ENCODE measurements around the gene PALLD.

PALLD gene

DNA sequence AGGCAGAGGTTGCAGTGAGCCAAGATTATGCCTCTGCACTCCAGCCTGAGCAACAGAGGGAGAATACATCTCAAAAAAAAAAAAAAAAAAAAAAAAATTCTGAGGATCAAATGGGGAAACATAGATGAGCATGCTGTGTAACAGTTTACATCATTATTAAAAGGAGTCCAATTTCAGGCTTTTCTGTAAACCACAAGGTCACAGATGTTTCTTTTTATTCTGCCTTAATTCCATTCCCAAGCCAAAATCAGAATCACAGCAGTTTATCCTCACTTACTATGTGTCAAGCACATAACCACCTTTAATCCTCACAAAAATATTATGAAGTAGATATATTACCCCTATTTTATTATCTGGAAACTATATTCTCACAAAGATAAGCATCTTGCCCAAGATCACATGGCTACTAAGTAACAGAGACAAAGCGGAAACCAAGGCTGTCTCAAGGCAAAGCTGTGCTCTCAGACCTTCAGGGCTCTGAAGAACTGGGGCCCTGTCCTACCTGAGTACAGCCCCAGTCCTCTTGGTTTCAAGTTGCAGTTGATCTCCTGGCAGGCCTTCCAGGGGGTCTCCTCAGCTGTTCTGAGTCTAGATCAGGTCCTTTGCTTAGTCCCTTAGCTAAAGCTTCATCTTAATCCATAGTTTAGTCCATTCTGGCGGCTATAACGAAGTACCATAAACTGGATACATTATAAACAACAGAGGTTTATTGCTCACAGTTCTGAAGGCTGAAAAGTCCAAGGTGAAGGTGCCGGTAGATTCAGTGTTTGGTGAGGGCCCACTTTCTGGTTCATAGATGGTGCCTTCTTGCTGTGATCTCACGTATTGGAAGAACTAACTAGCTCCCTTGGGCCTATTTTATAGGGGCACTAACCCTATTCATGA lies 141.3 kb downstream of the PALLD start:
- Histone ChIP-seq H3K4me1 (ENCODE audit: low read length) (no peaks in the 10 kb centered on the region), H3K36me3 (replicated peaks; ENCODE audit: insufficient read depth, low read length) (no peaks in the 10 kb centered on the region), H3K9ac (ENCODE audit: low read length) (no peak overlapping the region), H3F3A (ENCODE audit: insufficient read depth, low read length) (no peaks in the 10 kb centered on the region), H4K20me1 (ENCODE audit: insufficient read depth, low read length) (no peaks in the 10 kb centered on the region), H3K4me2 (ENCODE audit: low read depth, low read length) (no peak overlapping the region), H3K9me3 (replicated peaks; ENCODE audit: insufficient read depth, low read length) (no peaks in the 10 kb centered on the region), H3K27ac (ENCODE audit: low read length) (no peak overlapping the region), H3K79me2 (ENCODE audit: low read length) (no peaks in the 10 kb centered on the region), H3K4me3 (ENCODE audit: low read length) (no peak overlapping the region), H2AFZ (ENCODE audit: low read length) (no peak overlapping the region), H3K27me3 (replicated peaks; ENCODE audit: insufficient read depth, low read length) (no peaks in the 10 kb centered on the region), H3K9me2 (replicated peaks; ENCODE audit: insufficient read depth, low read length) (no peaks in the 10 kb centered on the region)
- TF ChIP-seq EZH2 (optimal IDR thresholded peaks at IDR 0.05; ENCODE audit: low read depth, low read length) (no peak), EZH2phosphoT487 (IDR thresholded peaks at IDR 0.05; ENCODE audit: low read length) (no peak)
- TF ChIP-seq, protein P1, sequence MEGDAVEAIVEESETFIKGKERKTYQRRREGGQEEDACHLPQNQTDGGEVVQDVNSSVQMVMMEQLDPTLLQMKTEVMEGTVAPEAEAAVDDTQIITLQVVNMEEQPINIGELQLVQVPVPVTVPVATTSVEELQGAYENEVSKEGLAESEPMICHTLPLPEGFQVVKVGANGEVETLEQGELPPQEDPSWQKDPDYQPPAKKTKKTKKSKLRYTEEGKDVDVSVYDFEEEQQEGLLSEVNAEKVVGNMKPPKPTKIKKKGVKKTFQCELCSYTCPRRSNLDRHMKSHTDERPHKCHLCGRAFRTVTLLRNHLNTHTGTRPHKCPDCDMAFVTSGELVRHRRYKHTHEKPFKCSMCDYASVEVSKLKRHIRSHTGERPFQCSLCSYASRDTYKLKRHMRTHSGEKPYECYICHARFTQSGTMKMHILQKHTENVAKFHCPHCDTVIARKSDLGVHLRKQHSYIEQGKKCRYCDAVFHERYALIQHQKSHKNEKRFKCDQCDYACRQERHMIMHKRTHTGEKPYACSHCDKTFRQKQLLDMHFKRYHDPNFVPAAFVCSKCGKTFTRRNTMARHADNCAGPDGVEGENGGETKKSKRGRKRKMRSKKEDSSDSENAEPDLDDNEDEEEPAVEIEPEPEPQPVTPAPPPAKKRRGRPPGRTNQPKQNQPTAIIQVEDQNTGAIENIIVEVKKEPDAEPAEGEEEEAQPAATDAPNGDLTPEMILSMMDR (IDR thresholded peaks at IDR 0.05; ENCODE audit: low read length), result no peak
- DNase-seq, result no peak

DNA sequence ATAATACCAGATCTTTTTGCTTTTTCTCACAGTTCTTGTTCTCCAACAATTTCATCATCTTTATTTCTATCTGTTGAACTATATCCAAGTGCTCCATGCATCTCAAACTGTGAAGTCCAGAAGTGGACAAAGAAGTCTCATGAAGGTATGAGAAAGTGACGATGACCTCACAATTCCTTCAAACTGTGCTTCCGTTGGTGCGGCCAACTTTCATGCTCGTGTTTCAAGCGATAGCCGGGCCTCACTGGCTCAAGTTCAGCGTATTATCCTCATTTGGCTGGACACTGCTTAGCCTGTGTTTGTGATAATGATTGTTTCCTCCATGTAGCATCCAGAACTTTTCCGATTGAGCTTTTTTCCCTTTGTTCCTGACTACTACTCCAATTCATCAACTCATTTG lies 143.1 kb downstream of the PALLD start:
- no peaks in the 10 kb centered on the region for H3K79me2 ChIP-seq (ENCODE audit: low read length)
- no peaks in the 10 kb centered on the region for H3K9me3 ChIP-seq (replicated peaks; ENCODE audit: insufficient read depth, low read length)
- no peaks in the 10 kb centered on the region for H4K20me1 ChIP-seq (ENCODE audit: insufficient read depth, low read length)
- H2AFZ ChIP-seq (ENCODE audit: low read length), result no peak overlapping the region
- H3K27ac ChIP-seq (ENCODE audit: low read length), result no peak overlapping the region
- H3K4me2 ChIP-seq (ENCODE audit: low read depth, low read length), result no peak overlapping the region
- DNase-seq, result no peak
- H3K36me3 ChIP-seq (replicated peaks; ENCODE audit: insufficient read depth, low read length), result no peaks in the 10 kb centered on the region
- no peaks in the 10 kb centered on the region for H3K27me3 ChIP-seq (replicated peaks; ENCODE audit: insufficient read depth, low read length)
- H3K4me1 ChIP-seq (ENCODE audit: low read length), result no peaks in the 10 kb centered on the region
- no peaks in the 10 kb centered on the region for H3K9me2 ChIP-seq (replicated peaks; ENCODE audit: insufficient read depth, low read length)
- TF ChIP-seq EZH2phosphoT487 (IDR thresholded peaks at IDR 0.05; ENCODE audit: low read length), result no peak
- H3K9ac ChIP-seq (ENCODE audit: low read length), result no peak overlapping the region
- H3K4me3 ChIP-seq (ENCODE audit: low read length), result no peak overlapping the region
- no peaks in the 10 kb centered on the region for H3F3A ChIP-seq (ENCODE audit: insufficient read depth, low read length)

DNA sequence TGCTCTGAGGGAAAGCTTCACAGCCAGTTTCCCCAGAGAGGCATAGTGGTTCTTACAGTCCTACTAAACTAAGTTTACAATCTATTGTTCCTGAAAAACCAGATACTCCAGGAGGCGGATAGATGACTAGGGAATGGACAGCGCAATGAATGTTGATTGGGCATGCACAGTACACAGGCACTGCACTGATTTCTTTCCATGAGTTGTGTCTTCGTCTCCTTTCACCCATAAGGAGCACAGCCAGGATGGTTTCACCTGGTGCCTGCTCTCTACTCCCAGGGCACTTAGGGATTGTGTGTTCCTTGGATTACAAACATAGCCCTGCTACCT lies 144.9 kb downstream of the PALLD start:
- Histone ChIP-seq H3K79me2 (ENCODE audit: low read length) (no peaks in the 10 kb centered on the region), H3K9me2 (replicated peaks; ENCODE audit: insufficient read depth, low read length) (no peaks in the 10 kb centered on the region), H3K27ac (ENCODE audit: low read length) (no peak overlapping the region)

More for the DNA sequence above, 144.9 kb downstream of the PALLD start:
- TF ChIP-seq, protein P1 (IDR thresholded peaks at IDR 0.05; ENCODE audit: low read length), result no peak
- TF ChIP-seq EZH2 (optimal IDR thresholded peaks at IDR 0.05; ENCODE audit: low read depth, low read length), result no peak
- no peaks in the 10 kb centered on the region for H3K27me3 ChIP-seq (replicated peaks; ENCODE audit: insufficient read depth, low read length)
- H3K4me3 ChIP-seq (ENCODE audit: low read length), result no peak overlapping the region
- H3F3A ChIP-seq (ENCODE audit: insufficient read depth, low read length), result no peaks in the 10 kb centered on the region
- H2AFZ ChIP-seq (ENCODE audit: low read length), result no peak overlapping the region
- H3K36me3 ChIP-seq (replicated peaks; ENCODE audit: insufficient read depth, low read length), result no peaks in the 10 kb centered on the region
- DNase-seq, result no peak
- no peak overlapping the region for H3K4me2 ChIP-seq (ENCODE audit: low read depth, low read length)
- no peaks in the 10 kb centered on the region for H4K20me1 ChIP-seq (ENCODE audit: insufficient read depth, low read length)
- no peaks in the 10 kb centered on the region for H3K9me3 ChIP-seq (replicated peaks; ENCODE audit: insufficient read depth, low read length)
- no peaks in the 10 kb centered on the region for H3K4me1 ChIP-seq (ENCODE audit: low read length)
- no peak overlapping the region for H3K9ac ChIP-seq (ENCODE audit: low read length)
